ENCODE results near the gene CELF2. TPM values are rescaled to one million over a fixed set of nuclear protein-coding genes. Genes with fewer than 3 reads are reported as not detected.

CELF2 gene
- total RNA-seq, 1 experiment from 2014 or later = 28.7 TPM

GRCh38 chr10:11178606-11179515 lies 161.2 kb downstream of the CELF2 start:
- H3T11ph ChIP-seq (ENCODE audit: low read length) = no peak overlapping the region
- no peak overlapping the region for H2BK120ac ChIP-seq (ENCODE audit: low read depth, low read length, poor library complexity, severe bottlenecking)
- DNase-seq = no peak
- H3K79me1 ChIP-seq (ENCODE audit: insufficient read depth, low read depth, low read length, poor library complexity, severe bottlenecking) = no peaks in the 10 kb centered on the region
- peaks cover 15 to 23% of the 10 kb centered on the region in 2 experiments for H3K4me1 Mint-ChIP-seq
- H2AFZ ChIP-seq (ENCODE audit: low read length) = no peak overlapping the region
- H4K8ac ChIP-seq (replicated peaks; ENCODE audit: insufficient read length, low read depth, low read length) = no peak overlapping the region
- no peaks in the 10 kb centered on the region for H3K27me3 ChIP-seq (ENCODE audit: insufficient read depth, low read length)
- no peak overlapping the region for H3K4me3 Mint-ChIP-seq
- no peak for TF ChIP-seq CTCF (conservative IDR thresholded peaks at IDR 0.05)
- H3K79me2 ChIP-seq (ENCODE audit: insufficient read depth, low read length) = no peaks in the 10 kb centered on the region
- no peaks in the 10 kb centered on the region for H3K9me3 ChIP-seq (ENCODE audit: control insufficient read depth, low read depth, low read length)
- H4K91ac ChIP-seq (ENCODE audit: insufficient read length, low read depth, low read length) = no peak overlapping the region
- no peak overlapping the region for H3K14ac ChIP-seq (ENCODE audit: insufficient read depth, low read length)
- no peak overlapping the region for H3K27ac ChIP-seq (ENCODE audit: insufficient read length, low read depth, low read length)
- H2BK15ac ChIP-seq (ENCODE audit: low read depth, low read length) = no peak overlapping the region
- H3K27me3 Mint-ChIP-seq (ENCODE audit: low read depth) = no peaks in the 10 kb centered on the region; the same call in 1 of the 2 replicates
- H3K4me1 ChIP-seq (ENCODE audit: insufficient read depth, low read length) = no peaks in the 10 kb centered on the region
- H2BK20ac ChIP-seq (ENCODE audit: low read depth, low read length, poor library complexity, severe bottlenecking) = no peak overlapping the region
- H2BK12ac ChIP-seq (ENCODE audit: insufficient read length, low read depth, low read length) = no peak overlapping the region
- H3K4ac ChIP-seq (ENCODE audit: low read depth, low read length) = no peak overlapping the region
- H2AK5ac ChIP-seq (ENCODE audit: insufficient read length, low read length) = no peak overlapping the region
- no peaks in the 10 kb centered on the region for H3K9me3 Mint-ChIP-seq
- H2BK5ac ChIP-seq (ENCODE audit: insufficient read length, low read length) = no peak overlapping the region
- H3K23me2 ChIP-seq (ENCODE audit: insufficient read length, low read depth, low read length, poor library complexity, severe bottlenecking) = no peaks in the 10 kb centered on the region
- WGBS (ENCODE audit: extremely low coverage, insufficient read length, low lambda C conversion rate) = no CpG with 5 or more reads among the region's 17 CpGs
- H3K18ac ChIP-seq (ENCODE audit: insufficient read length, low read depth, low read length) = no peak overlapping the region
- peaks cover 0 to 14% (median 0%) of the 10 kb centered on the region in 3 experiments; a peak in 6 of 7 replicates for H3K36me3 Mint-ChIP-seq (ENCODE audit: insufficient read depth in 1 of 3, low read depth in 3 of 3)
- no peak overlapping the region for H3K4me2 ChIP-seq (ENCODE audit: insufficient read depth, insufficient read length, low read length)
- no peak overlapping the region for H4K5ac ChIP-seq (ENCODE audit: insufficient read length, low read depth, low read length)
- no peaks in the 10 kb centered on the region for H4K20me1 ChIP-seq (ENCODE audit: control insufficient read depth, insufficient read depth, insufficient read length)
- H3K27ac Mint-ChIP-seq = peak overlapping the region in 1 of 3 experiments; percentile 20; a peak in 1 of 7 replicates
- H3K23ac ChIP-seq (ENCODE audit: insufficient read length, low read depth, low read length) = no peak overlapping the region
- H3K56ac ChIP-seq (ENCODE audit: insufficient read length, low read depth, low read length) = no peak overlapping the region
- no peak overlapping the region for H3K9ac ChIP-seq (ENCODE audit: extremely low read depth, insufficient read length, low read length)
